ENCODE data around the gene BTF3. TPM values are rescaled to one million over a fixed set of nuclear protein-coding genes. Genes with fewer than 3 reads are reported as not detected.

Gene BTF3
- total and polyA plus RNA-seq, 2 donors (not counting 3 experiments of a cell fraction or from before 2014, with no cell fraction given): 325 to 637 TPM

DNA sequence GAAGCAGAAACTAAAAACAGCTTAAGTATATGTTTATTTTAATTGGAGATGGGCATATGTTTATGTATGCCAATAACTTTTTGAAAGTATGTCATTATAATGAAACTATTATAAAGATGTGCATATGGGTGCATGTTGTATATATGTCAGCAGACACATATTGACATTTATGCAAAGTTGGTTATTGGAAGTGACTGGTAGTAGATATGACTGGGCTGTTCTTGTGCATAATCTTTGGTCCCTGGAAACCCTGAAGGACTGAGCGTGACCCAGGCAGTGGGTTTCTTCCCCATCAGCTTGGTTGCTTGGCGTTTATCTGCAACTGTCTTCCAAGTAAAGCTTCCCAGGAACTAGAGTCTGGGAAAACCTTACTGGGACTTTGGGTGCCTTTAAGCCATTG is 41.5 kb downstream of the BTF3 start:
- Histone ChIP-seq H3K79me2 (ENCODE audit: control insufficient read depth, insufficient read depth, low read length) (no peaks in the 10 kb centered on the region), H3K9me3 (replicated peaks; ENCODE audit: control insufficient read depth, insufficient read depth, low read length) (no peaks in the 10 kb centered on the region), H3K9ac (replicated peaks; ENCODE audit: extremely low read depth, insufficient read depth, low read length) (no peak overlapping the region), H3K27me3 (ENCODE audit: control insufficient read depth in 2 of 2, insufficient read depth in 2 of 2, low read length in 2 of 2) (peaks cover 0 to 1% of the 10 kb centered on the region in 2 experiments), H3K27ac (ENCODE audit: insufficient read depth, low read depth, low read length) (no peak overlapping the region), H4K20me1 (replicated peaks; ENCODE audit: control insufficient read depth, extremely low read depth, insufficient read depth, low read length) (no peaks in the 10 kb centered on the region), H2AFZ (ENCODE audit: low read depth, low read length) (no peak overlapping the region), H3K9me1 (replicated peaks; ENCODE audit: control insufficient read depth, extremely low read depth, insufficient read depth, low read length) (no peaks in the 10 kb centered on the region), H3K4me3 (replicated peaks in 1 of 3; ENCODE audit: insufficient read depth in 1 of 3, low read depth in 1 of 3, low read length in 3 of 3) (no peak overlapping the region), H3K36me3 (ENCODE audit: control insufficient read depth in 2 of 2, extremely low read depth in 1 of 2, insufficient read depth in 2 of 2, low read length in 2 of 2) (no peaks in the 10 kb centered on the region), H3K4me1 (ENCODE audit: control insufficient read depth, extremely low read depth, insufficient read depth, low read length) (peaks cover 27% of the 10 kb centered on the region), H3K4me2 (ENCODE audit: insufficient read depth, low read length) (no peak overlapping the region)
- BruUV-seq (replicated peaks): no TSS peak
- TF ChIP-seq POLR2AphosphoS5 (IDR thresholded peaks at IDR 0.05; ENCODE audit: insufficient read depth, low read depth, low read length) (no peak), GATA2 (IDR thresholded peaks at IDR 0.05; ENCODE audit: insufficient read depth, insufficient read length, low read depth, low read length) (no peak), MYC (IDR thresholded peaks at IDR 0.05; ENCODE audit: low read depth, low read length) (no peak), JUN (IDR thresholded peaks at IDR 0.05; ENCODE audit: borderline replicate concordance, insufficient read depth, insufficient read length, low read depth) (no peak), CTCF (IDR thresholded peaks at IDR 0.05; ENCODE audit: extremely low read depth in 1 of 2, insufficient read depth in 1 of 2, low read depth in 1 of 2, low read length in 2 of 2) (no peak), POLR2A (IDR thresholded peaks at IDR 0.05; ENCODE audit: low read depth, low read length) (no peak), EZH2 (IDR thresholded peaks at IDR 0.05; ENCODE audit: borderline replicate concordance, low read depth, low read length, severe bottlenecking) (no peak), FOS (IDR thresholded peaks at IDR 0.05; ENCODE audit: borderline replicate concordance, insufficient read depth, low read length) (no peak)
- TF ChIP-seq, protein P1, sequence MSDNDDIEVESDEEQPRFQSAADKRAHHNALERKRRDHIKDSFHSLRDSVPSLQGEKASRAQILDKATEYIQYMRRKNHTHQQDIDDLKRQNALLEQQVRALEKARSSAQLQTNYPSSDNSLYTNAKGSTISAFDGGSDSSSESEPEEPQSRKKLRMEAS (IDR thresholded peaks at IDR 0.05; ENCODE audit: insufficient read depth, insufficient read length): no peak
- POLR2A ChIA-PET: no interaction called here
- dilution Hi-C loops (cut with MboI; ENCODE audit: extremely low pct_ligation_motif_present, low sequenced_read_pairs): no loop called here
- CTCF ChIA-PET: interaction anchor here (1.1 kb wide), 1 partner anchor 8 kb away, joined by 3 read pairs; no protein-coding TSS in a partner anchor
- intact Hi-C loops (cut with micrococcal nuclease): no loop called here
- DNase-seq (ENCODE audit: low read depth, low spot score): no peak
- no peak for FAIRE-seq

Measured in endothelial cell of umbilical vein (primary cell).